ENCODE measurements around the gene MKLN1.
A peak's percentile ranks its signal among the peaks of the same experiment; 100 is the strongest.

The MKLN1 gene

GRCh38 chr7:131354390-131354789, 26.7 kb downstream of the MKLN1 start:
- no peak for DNase-seq (ENCODE audit: low read depth)

- no peak for DNase-seq (ENCODE audit: low read depth)
These were observed 28.5 kb downstream of the MKLN1 start for GRCh38 chr7:131355917-131356777.

- DNase-seq (ENCODE audit: low read depth) = peak; percentile 36
These were observed 29.7 kb downstream of the MKLN1 start for GRCh38 chr7:131357282-131357880.

GRCh38 chr7:131358636-131359035, 31.0 kb downstream of the MKLN1 start:
- DNase-seq (ENCODE audit: low read depth) = no peak

GRCh38 chr7:131359136-131359776, 31.6 kb downstream of the MKLN1 start:
- peak; percentile 38 for DNase-seq (ENCODE audit: low read depth)

- DNase-seq (ENCODE audit: low read depth) = no peak
These were observed 36.0 kb downstream of the MKLN1 start for GRCh38 chr7:131363719-131364118.

GRCh38 chr7:131364767-131365344, 37.2 kb downstream of the MKLN1 start:
- DNase-seq (ENCODE audit: low read depth) = no peak

GRCh38 chr7:131365838-131366237, 38.2 kb downstream of the MKLN1 start:
- DNase-seq (ENCODE audit: low read depth) = peak; percentile 30

GRCh38 chr7:131369354-131369753, 41.7 kb downstream of the MKLN1 start:
- DNase-seq (ENCODE audit: low read depth) = no peak

- peak; percentile 79 for DNase-seq (ENCODE audit: low read depth)
These were observed 42.9 kb downstream of the MKLN1 start for GRCh38 chr7:131370523-131370968.

GRCh38 chr7:131371411-131371810, 43.7 kb downstream of the MKLN1 start:
- DNase-seq (ENCODE audit: low read depth) = no peak

GRCh38 chr7:131372554-131372953, 44.9 kb downstream of the MKLN1 start:
- DNase-seq (ENCODE audit: low read depth) = no peak

GRCh38 chr7:131374821-131375220, 47.1 kb downstream of the MKLN1 start:
- DNase-seq (ENCODE audit: low read depth) = no peak

- peak; percentile 70 for DNase-seq (ENCODE audit: low read depth)
These were observed 53.6 kb downstream of the MKLN1 start for GRCh38 chr7:131381069-131381838.

GRCh38 chr7:131383417-131384285, 56.0 kb downstream of the MKLN1 start:
- peak; percentile 53 for DNase-seq (ENCODE audit: low read depth)

GRCh38 chr7:131384286-131384635, 56.6 kb downstream of the MKLN1 start:
- DNase-seq (ENCODE audit: low read depth) = no peak

GRCh38 chr7:131385039-131385605, 57.4 kb downstream of the MKLN1 start:
- peak; percentile 42 for DNase-seq (ENCODE audit: low read depth)

GRCh38 chr7:131388126-131388525, 60.5 kb downstream of the MKLN1 start:
- DNase-seq (ENCODE audit: low read depth) = no peak

GRCh38 chr7:131390275-131390674, 62.6 kb downstream of the MKLN1 start:
- no peak for DNase-seq (ENCODE audit: low read depth)

- no peak for DNase-seq (ENCODE audit: low read depth)
These were observed 63.5 kb downstream of the MKLN1 start for GRCh38 chr7:131391145-131391544.

All from EH (cell line).